Fibroblast of lung (primary cell): Measurements from ENCODE around the gene CEP192.

Experiments used
- CTCF ChIP-seq, 2 donors: IDR thresholded peaks in 1 of 2; conservative IDR thresholded peaks in 1 of 2; 1 replicate in 1 of 2; 2 replicates in 1 of 2; pipeline ENCODE4 v1.5.1; 2011 to 2012; ENCODE audit warnings: low read length in 2 of 2, control low read depth in 1 of 2, inconsistent platforms in 1 of 2, low read depth in 1 of 2, mild to moderate bottlenecking in 1 of 2
- EZH2 ChIP-seq: IDR thresholded peaks from 2 replicates; pipeline ENCODE4 v1.5.1; 2012; ENCODE audit warnings: low read length, control low read depth, mild to moderate bottlenecking; ENCODE audit errors: missing control alignments

GRCh38 chr18:13125191-13125590 lies 134.0 kb downstream of the CEP192 start:
- no peak for TF ChIP-seq CTCF (conservative IDR thresholded peaks at IDR 0.05 in 1 of 2, IDR thresholded peaks at IDR 0.05 in 1 of 2; ENCODE audit: low read depth in 1 of 2, low read length in 2 of 2)
- no peak for TF ChIP-seq EZH2
